GM23248 (cell line): ENCODE results near the gene LDLRAD3.

Source experiments
- EZH2 ChIP-seq: fragments of 200-600 bp; sonication (generic); IDR thresholded peaks from 2 replicates; pipeline ENCODE4 v1.6.1; 2018; ENCODE audit warnings: antibody characterized with exemption, mild to moderate bottlenecking; ENCODE audit not compliant: insufficient read depth, poor library complexity, severe bottlenecking
- EZH2phosphoT487 ChIP-seq: fragments of 200-600 bp; sonication (generic); IDR thresholded peaks from 2 replicates; pipeline ENCODE4 v1.6.1; 2018; ENCODE audit warnings: antibody characterized with exemption, moderate library complexity, mild to moderate bottlenecking, low read depth; ENCODE audit not compliant: insufficient read depth

GRCh38 chr11:35978891-35979290 lies 35.0 kb downstream of the LDLRAD3 start:
- TF ChIP-seq EZH2 (no peak), EZH2phosphoT487 (no peak)
